C4-2B (cell line): ENCODE data around the gene SLC39A11.

Experiments used
- ZFX ChIP-seq: fragments of 450-650 bp; IDR thresholded peaks from 2 replicates; pipeline ENCODE4 v1.6.1; 2017
- TF ChIP-seq, protein P1 (sequence below): fragments of 450-650 bp; conservative IDR thresholded peaks from 2 replicates; pipeline ENCODE4 v1.5.1; 2017; ENCODE audit warnings: mild to moderate bottlenecking

DNA sequence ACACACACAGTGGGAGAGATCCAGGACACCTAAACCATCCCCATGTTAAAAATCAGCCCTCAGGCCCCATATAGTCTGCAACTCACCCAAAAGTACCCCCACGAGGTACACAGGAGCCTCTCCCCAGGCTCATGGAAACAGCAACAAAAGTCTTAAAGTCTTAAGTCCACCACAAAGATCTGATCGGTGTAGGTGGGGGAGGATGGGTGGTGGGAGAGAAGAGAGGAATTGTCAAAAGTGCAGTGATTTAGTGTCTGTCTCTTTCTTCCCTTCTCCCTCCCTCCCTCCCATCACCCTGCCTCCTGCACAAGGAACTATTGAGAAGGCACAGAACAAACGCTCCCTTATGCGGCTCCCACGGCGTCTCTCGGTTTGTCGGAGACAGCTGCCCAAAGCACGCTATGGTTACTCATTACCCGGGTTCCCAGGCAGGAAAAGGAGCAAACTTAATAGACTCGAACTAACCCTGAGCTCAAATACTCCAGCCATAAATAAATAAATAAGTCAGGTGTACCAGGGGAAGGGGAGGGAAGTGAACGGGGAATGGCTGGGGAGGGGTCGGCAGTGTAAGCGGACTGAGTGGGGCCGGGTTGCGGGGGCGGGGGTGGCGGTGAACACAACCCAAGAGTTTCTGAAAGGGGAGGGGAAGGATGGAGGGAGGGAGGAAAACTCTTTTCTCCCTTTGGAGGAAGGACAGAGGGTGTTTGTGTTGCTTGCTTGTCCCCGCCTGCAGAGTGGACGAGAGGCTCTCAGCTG, 477.4 kb downstream of the SLC39A11 start:
- TF ChIP-seq, protein P1, sequence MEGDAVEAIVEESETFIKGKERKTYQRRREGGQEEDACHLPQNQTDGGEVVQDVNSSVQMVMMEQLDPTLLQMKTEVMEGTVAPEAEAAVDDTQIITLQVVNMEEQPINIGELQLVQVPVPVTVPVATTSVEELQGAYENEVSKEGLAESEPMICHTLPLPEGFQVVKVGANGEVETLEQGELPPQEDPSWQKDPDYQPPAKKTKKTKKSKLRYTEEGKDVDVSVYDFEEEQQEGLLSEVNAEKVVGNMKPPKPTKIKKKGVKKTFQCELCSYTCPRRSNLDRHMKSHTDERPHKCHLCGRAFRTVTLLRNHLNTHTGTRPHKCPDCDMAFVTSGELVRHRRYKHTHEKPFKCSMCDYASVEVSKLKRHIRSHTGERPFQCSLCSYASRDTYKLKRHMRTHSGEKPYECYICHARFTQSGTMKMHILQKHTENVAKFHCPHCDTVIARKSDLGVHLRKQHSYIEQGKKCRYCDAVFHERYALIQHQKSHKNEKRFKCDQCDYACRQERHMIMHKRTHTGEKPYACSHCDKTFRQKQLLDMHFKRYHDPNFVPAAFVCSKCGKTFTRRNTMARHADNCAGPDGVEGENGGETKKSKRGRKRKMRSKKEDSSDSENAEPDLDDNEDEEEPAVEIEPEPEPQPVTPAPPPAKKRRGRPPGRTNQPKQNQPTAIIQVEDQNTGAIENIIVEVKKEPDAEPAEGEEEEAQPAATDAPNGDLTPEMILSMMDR: no peak
- no peak for TF ChIP-seq ZFX
